MM.1S (cell line): ENCODE results near the gene GDF7.

Experiments used
- DNase-seq: peaks from one replicate; pipeline ENCODE4 v3.0.0-alpha.2; 2015
- H2AFZ ChIP-seq: fragments of 300-600 bp; sonication (generic); 2 replicates; pipeline ENCODE4 v1.6.0; 2016; ENCODE audit warnings: antibody characterized with exemption, low read length
- H3F3A ChIP-seq: fragments of 300-600 bp; sonication (generic); 2 replicates; pipeline ENCODE4 v1.6.1; 2016; ENCODE audit warnings: mild to moderate bottlenecking, antibody characterized with exemption, low read length, moderate library complexity, mixed read lengths; ENCODE audit not compliant: insufficient read depth
- H3K27ac ChIP-seq: fragments of 300-600 bp; sonication (generic); 2 replicates; pipeline ENCODE4 v1.5.1; 2016; ENCODE audit warnings: mild to moderate bottlenecking, low read length
- H3K27me3 ChIP-seq: fragments of 300-600 bp; sonication (generic); replicated peaks from 2 replicates; pipeline ENCODE4 v1.6.0; 2016; ENCODE audit warnings: low read length; ENCODE audit not compliant: insufficient read depth
- H3K36me3 ChIP-seq: fragments of 300-600 bp; sonication (generic); replicated peaks from 2 replicates; pipeline ENCODE4 v1.6.1; 2016; ENCODE audit warnings: mild to moderate bottlenecking, low read length, mixed read lengths; ENCODE audit not compliant: insufficient read depth
- H3K4me1 ChIP-seq: fragments of 300-600 bp; sonication (generic); 2 replicates; pipeline ENCODE4 v1.6.1; 2016; ENCODE audit warnings: low read length, mixed read lengths
- H3K4me2 ChIP-seq: fragments of 300-600 bp; sonication (generic); 2 replicates; pipeline ENCODE4 v1.6.0; 2016; ENCODE audit warnings: low read depth, low read length
- H3K4me3 ChIP-seq: fragments of 300-600 bp; sonication (generic); 2 replicates; pipeline ENCODE4 v1.5.1; 2016; ENCODE audit warnings: low read length, mixed read lengths
- H3K79me2 ChIP-seq: fragments of 300-600 bp; sonication (generic); 2 replicates; pipeline ENCODE4 v1.6.1; 2016; ENCODE audit warnings: mixed run types, low read length, mixed read lengths
- H3K9ac ChIP-seq: fragments of 300-600 bp; sonication (generic); 2 replicates; pipeline ENCODE4 v1.6.1; 2016; ENCODE audit warnings: low read length, mixed read lengths
- H3K9me2 ChIP-seq: fragments of 300-600 bp; sonication (generic); replicated peaks from 2 replicates; pipeline ENCODE4 v1.6.1; 2016; ENCODE audit warnings: mild to moderate bottlenecking, low read length, mixed read lengths; ENCODE audit not compliant: insufficient read depth
- H3K9me3 ChIP-seq: fragments of 300-600 bp; sonication (generic); replicated peaks from 2 replicates; pipeline ENCODE4 v1.6.1; 2016; ENCODE audit warnings: mild to moderate bottlenecking, low read length, mixed read lengths; ENCODE audit not compliant: insufficient read depth
- H4K20me1 ChIP-seq: fragments of 300-600 bp; sonication (generic); 2 replicates; pipeline ENCODE4 v1.6.1; 2016; ENCODE audit warnings: mild to moderate bottlenecking, low read length, moderate library complexity, mixed read lengths; ENCODE audit not compliant: insufficient read depth
- CTCF ChIP-seq: fragments of 300-600 bp; sonication (generic); IDR thresholded peaks from 2 replicates; pipeline ENCODE4 v1.5.1; 2016; ENCODE audit warnings: antibody characterized with exemption, low read length, mixed read lengths
- EZH2 ChIP-seq: fragments of 300-600 bp; sonication (generic); optimal IDR thresholded peaks from 2 replicates; pipeline ENCODE3; 2017; ENCODE audit warnings: low read depth, mild to moderate bottlenecking, antibody characterized with exemption, low read length, mixed read lengths
- EZH2phosphoT487 ChIP-seq: fragments of 300-600 bp; sonication (generic); IDR thresholded peaks from 2 replicates; pipeline ENCODE4 v1.6.1; 2018; ENCODE audit warnings: antibody characterized with exemption, low read length

Gene GDF7

DNA sequence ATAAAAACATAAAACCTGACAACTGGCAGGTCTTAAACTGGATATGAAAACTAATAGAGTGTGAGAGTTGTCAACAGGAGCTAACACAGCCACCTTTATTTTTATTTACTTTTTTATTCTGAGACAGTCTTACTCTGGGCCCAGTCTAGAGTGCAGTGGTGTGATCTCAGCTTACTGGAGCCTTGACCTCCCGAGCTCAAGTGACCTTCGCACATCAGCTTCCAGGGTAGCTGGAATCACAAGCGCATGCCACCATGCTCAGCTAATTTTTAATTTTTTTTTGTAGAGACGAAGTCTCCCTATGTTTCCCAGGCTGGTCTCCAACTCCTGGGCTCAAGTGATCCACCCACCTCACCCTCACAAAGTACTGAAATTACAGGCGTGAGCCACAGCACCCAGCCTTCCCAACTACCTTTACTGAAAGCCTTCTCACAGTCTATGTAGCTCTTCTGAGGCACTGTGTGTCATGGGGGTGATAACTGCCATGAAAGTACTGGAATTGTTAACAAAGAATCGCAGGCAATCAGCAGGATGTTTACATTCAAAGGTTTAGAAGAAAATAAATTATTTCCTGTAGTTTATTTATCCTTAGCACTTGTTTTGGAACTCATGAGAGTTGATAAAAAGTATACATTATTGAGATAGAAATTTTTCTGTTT lies 24.3 kb downstream of the GDF7 start:
- Histone ChIP-seq H3F3A (no peaks in the 10 kb centered on the region), H3K9ac (no peak overlapping the region), H3K79me2 (no peaks in the 10 kb centered on the region), H3K27ac (no peak overlapping the region), H3K4me2 (no peak overlapping the region), H3K36me3 (no peaks in the 10 kb centered on the region), H3K4me1 (no peaks in the 10 kb centered on the region), H3K27me3 (no peaks in the 10 kb centered on the region), H3K4me3 (no peak overlapping the region), H3K9me2 (no peaks in the 10 kb centered on the region), H4K20me1 (no peaks in the 10 kb centered on the region), H3K9me3 (no peaks in the 10 kb centered on the region), H2AFZ (no peak overlapping the region)
- DNase-seq = no peak
- TF ChIP-seq CTCF (no peak), EZH2 (no peak), EZH2phosphoT487 (no peak)

DNA sequence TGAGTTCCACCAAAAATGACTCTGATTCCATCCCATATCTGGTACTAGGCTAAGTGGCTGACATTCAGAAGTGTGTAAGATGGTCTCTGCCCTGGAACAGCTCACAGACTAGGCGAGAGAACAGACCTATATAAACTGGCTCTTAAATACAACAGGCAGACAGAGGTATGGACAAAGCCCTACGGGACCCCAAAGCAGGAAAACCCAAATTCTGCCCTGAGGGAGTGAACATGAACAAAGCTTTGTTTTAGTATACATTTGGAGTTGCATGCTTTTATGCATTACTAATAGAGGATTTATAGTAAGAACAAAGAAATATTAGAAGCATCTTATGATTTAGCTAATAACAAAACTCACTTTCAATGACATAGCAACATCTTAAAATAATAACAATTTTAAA lies 25.1 kb downstream of the GDF7 start:
- no peak overlapping the region for H3K4me3 ChIP-seq
- TF ChIP-seq CTCF = no peak
- no peaks in the 10 kb centered on the region for H3K9me3 ChIP-seq
- no peak for DNase-seq
- no peaks in the 10 kb centered on the region for H3K4me1 ChIP-seq
- no peaks in the 10 kb centered on the region for H3K27me3 ChIP-seq
- H3K79me2 ChIP-seq = no peaks in the 10 kb centered on the region
- no peak overlapping the region for H3K4me2 ChIP-seq
- H3K36me3 ChIP-seq = no peaks in the 10 kb centered on the region
- H3F3A ChIP-seq = no peaks in the 10 kb centered on the region
- no peak overlapping the region for H2AFZ ChIP-seq
- no peaks in the 10 kb centered on the region for H3K9me2 ChIP-seq
- H3K9ac ChIP-seq = no peak overlapping the region
- H3K27ac ChIP-seq = no peak overlapping the region
- no peaks in the 10 kb centered on the region for H4K20me1 ChIP-seq

DNA sequence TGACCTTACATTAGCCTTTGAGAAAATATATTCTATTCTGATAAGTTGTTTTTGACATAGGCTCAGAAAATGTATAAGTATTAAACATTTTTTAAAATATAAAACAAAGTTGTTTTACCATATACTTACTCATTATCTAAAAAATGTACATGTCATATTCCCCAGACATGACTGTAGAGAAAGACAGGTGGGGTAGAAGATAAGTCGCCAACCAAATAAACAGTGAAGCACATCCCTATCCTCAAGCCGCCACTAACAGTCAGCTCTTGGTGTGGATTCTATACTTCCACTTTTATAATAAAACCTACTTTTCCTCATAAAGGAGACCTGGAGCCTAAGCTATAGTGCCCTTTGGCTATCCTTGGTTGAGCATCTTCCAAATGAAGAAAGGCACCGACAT lies 26.4 kb downstream of the GDF7 start:
- no peak for DNase-seq
- Histone ChIP-seq H3K4me2 (no peak overlapping the region), H3K4me3 (no peak overlapping the region), H3K36me3 (no peaks in the 10 kb centered on the region), H3K4me1 (no peaks in the 10 kb centered on the region), H3F3A (no peaks in the 10 kb centered on the region), H3K27ac (no peak overlapping the region), H3K9me2 (no peaks in the 10 kb centered on the region), H3K9me3 (no peaks in the 10 kb centered on the region), H3K9ac (no peak overlapping the region), H3K79me2 (no peaks in the 10 kb centered on the region), H3K27me3 (no peaks in the 10 kb centered on the region), H2AFZ (no peak overlapping the region), H4K20me1 (no peaks in the 10 kb centered on the region)
- TF ChIP-seq EZH2 (no peak), CTCF (no peak), EZH2phosphoT487 (no peak)
